Loucy (cell line): ENCODE data around the gene ATG16L1.

Source experiments
- H2AFZ ChIP-seq: fragments of 200-600 bp; sonication (generic); 2 replicates; pipeline ENCODE4 v1.6.0; 2016; ENCODE audit warnings: antibody characterized with exemption, mild to moderate bottlenecking, low read length, moderate library complexity
- H3F3A ChIP-seq: fragments of 200-600 bp; 2 replicates; pipeline ENCODE4 v1.6.0; 2016; ENCODE audit warnings: antibody characterized with exemption, low read depth, mild to moderate bottlenecking
- H3K27me3 ChIP-seq: fragments of 200-600 bp; sonication (generic); 2 replicates; pipeline ENCODE4 v1.6.1; 2014; ENCODE audit warnings: low read length, mild to moderate bottlenecking; ENCODE audit not compliant: insufficient read depth, poor library complexity, severe bottlenecking
- H3K36me3 ChIP-seq: fragments of 200-600 bp; sonication (generic); 2 replicates; pipeline ENCODE4 v1.6.1; 2016; ENCODE audit warnings: low read length; ENCODE audit not compliant: insufficient read depth
- H3K4me1 ChIP-seq: fragments of 200-600 bp; sonication (generic); 2 replicates; pipeline ENCODE4 v1.5.1; 2014; ENCODE audit warnings: low read length, mild to moderate bottlenecking; ENCODE audit not compliant: insufficient read depth, poor library complexity, severe bottlenecking
- H3K4me2 ChIP-seq: fragments of 200-600 bp; sonication (generic); 2 replicates; pipeline ENCODE4 v1.6.0; 2014; ENCODE audit warnings: antibody characterized with exemption, low read length, low read depth, mild to moderate bottlenecking; ENCODE audit not compliant: poor library complexity, severe bottlenecking
- H3K4me3 ChIP-seq: fragments of 200-600 bp; sonication (generic); 2 replicates; pipeline ENCODE4 v1.5.1; 2014; ENCODE audit warnings: low read length, mild to moderate bottlenecking, mixed read lengths; ENCODE audit not compliant: poor library complexity, severe bottlenecking
- H3K79me2 ChIP-seq: fragments of 200-600 bp; sonication (generic); 2 replicates; pipeline ENCODE4 v1.6.1; 2014; ENCODE audit warnings: low read length; ENCODE audit not compliant: insufficient read depth
- H3K9ac ChIP-seq: fragments of 200-600 bp; sonication (generic); 2 replicates; pipeline ENCODE4 v1.6.0; 2014; ENCODE audit warnings: mild to moderate bottlenecking, low read depth, low read length, moderate library complexity; ENCODE audit not compliant: poor library complexity, severe bottlenecking
- H3K9me2 ChIP-seq: fragments of 200-600 bp; sonication (generic); replicated peaks from 2 replicates; pipeline ENCODE4 v1.6.1; 2016; ENCODE audit warnings: low read depth, low read length, mixed read lengths
- H3K9me3 ChIP-seq: fragments of 200-600 bp; sonication (generic); 2 replicates; pipeline ENCODE4 v1.6.1; 2014; ENCODE audit warnings: mild to moderate bottlenecking, antibody characterized with exemption, low read length, low read depth; ENCODE audit not compliant: insufficient read depth
- H4K20me1 ChIP-seq: fragments of 200-600 bp; sonication (generic); 2 replicates; pipeline ENCODE4 v1.6.0; 2014; ENCODE audit warnings: antibody characterized with exemption, low read length, mild to moderate bottlenecking; ENCODE audit not compliant: insufficient read depth, poor library complexity, severe bottlenecking
- CTCF ChIP-seq: fragments of 200-600 bp; sonication (generic); conservative IDR thresholded peaks from 2 replicates; pipeline ENCODE4 v1.5.1; 2014; ENCODE audit warnings: mild to moderate bottlenecking, antibody characterized with exemption, low read length
- EZH2phosphoT487 ChIP-seq: fragments of 200-600 bp; IDR thresholded peaks from 2 replicates; pipeline ENCODE4 v1.6.1; 2018; ENCODE audit warnings: antibody characterized with exemption, mild to moderate bottlenecking, moderate library complexity, borderline replicate concordance

The ATG16L1 gene

GRCh38 chr2:233209533-233210171 is 41.8 kb upstream of the ATG16L1 start:
- TF ChIP-seq CTCF (no peak), EZH2phosphoT487 (no peak)
- no peaks in the 10 kb centered on the region for H3K4me1 ChIP-seq
- H3K9me3 ChIP-seq = no peaks in the 10 kb centered on the region
- peaks cover 18% of the 10 kb centered on the region; the same call in 1 of the 2 replicates for H3K36me3 ChIP-seq
- H2AFZ ChIP-seq = no peak overlapping the region
- H3K4me3 ChIP-seq = no peak overlapping the region
- no peaks in the 10 kb centered on the region for H3K79me2 ChIP-seq
- H3F3A ChIP-seq = no peaks in the 10 kb centered on the region
- no peak overlapping the region for H3K9ac ChIP-seq
- no peaks in the 10 kb centered on the region for H3K27me3 ChIP-seq
- no peaks in the 10 kb centered on the region for H3K9me2 ChIP-seq
- no peak overlapping the region for H3K4me2 ChIP-seq
- no peaks in the 10 kb centered on the region for H4K20me1 ChIP-seq

- no peaks in the 10 kb centered on the region for H3K4me1 ChIP-seq
- no peaks in the 10 kb centered on the region for H3K79me2 ChIP-seq
- no peak overlapping the region for H2AFZ ChIP-seq
- TF ChIP-seq EZH2phosphoT487 (no peak), CTCF (no peak)
- no peak overlapping the region for H3K9ac ChIP-seq
- peaks cover 16% of the 10 kb centered on the region; the same call in 1 of the 2 replicates for H3K36me3 ChIP-seq
- no peaks in the 10 kb centered on the region for H4K20me1 ChIP-seq
- H3F3A ChIP-seq = no peaks in the 10 kb centered on the region
- no peak overlapping the region for H3K4me3 ChIP-seq
- H3K27me3 ChIP-seq = no peaks in the 10 kb centered on the region
- no peaks in the 10 kb centered on the region for H3K9me3 ChIP-seq
- no peaks in the 10 kb centered on the region for H3K9me2 ChIP-seq
- H3K4me2 ChIP-seq = no peak overlapping the region
These were observed 41.2 kb upstream of the ATG16L1 start for GRCh38 chr2:233210281-233210680.

GRCh38 chr2:233210843-233211547 is 40.5 kb upstream of the ATG16L1 start:
- no peaks in the 10 kb centered on the region for H3K4me1 ChIP-seq
- H2AFZ ChIP-seq = no peak overlapping the region
- no peak overlapping the region for H3K4me3 ChIP-seq
- no peak overlapping the region for H3K4me2 ChIP-seq
- H3K27me3 ChIP-seq = no peaks in the 10 kb centered on the region
- H3K9me2 ChIP-seq = no peaks in the 10 kb centered on the region
- no peak overlapping the region for H3K9ac ChIP-seq
- no peaks in the 10 kb centered on the region for H3K79me2 ChIP-seq
- H3K9me3 ChIP-seq = no peaks in the 10 kb centered on the region
- H4K20me1 ChIP-seq = no peaks in the 10 kb centered on the region
- TF ChIP-seq CTCF (no peak), EZH2phosphoT487 (no peak)
- H3K36me3 ChIP-seq = peaks cover 16% of the 10 kb centered on the region; the same call in 1 of the 2 replicates
- H3F3A ChIP-seq = no peaks in the 10 kb centered on the region
